Heart left ventricle (tissue), 13 donors: ENCODE measurements around the gene SGO2.

Experiments used
- POLR2A ChIP-seq, 2 donors: fragments of 450-650 bp; IDR thresholded peaks; one replicate each; pipeline ENCODE4 v1.6.1; 2017; ENCODE audit warnings: antibody characterized with exemption in 2 of 2, mild to moderate bottlenecking in 2 of 2, moderate library complexity in 2 of 2
- TF ChIP-seq, protein P1 (sequence below), 12 donors: fragments of 200-600 bp; sonication (generic) in 4 of 12; IDR thresholded peaks; one replicate each; pipeline versions ENCODE4 v1.5.0 to v1.8.0; 2018 to 2022; ENCODE audit warnings: antibody characterized with exemption in 12 of 12, mild to moderate bottlenecking in 5 of 12
- donor health status: ischemic (EF 13 %, LVEDD 7.1; RV severe dilation, severe dysfunction).
- donor health status: DM: no; HTN: yes; CAD: no.
- donor health status: DM: no; HTN: no; CAD: no.
- donor health status: ischemic (EF 25% LVEDD 6.9; RV normal size, moderate dysfunction).
- donor health status: ischemic (EF 25% LVEDD 5.7; RV mildly dilated, moderate dysfunction).
- donor health status: ischemic (EF 35%, LVEDD 5.7; RV mildly dilated, moderate dysfunction).
- donor health status: nonischemic (EF 11% LVEDD 7.7; RV severe dilation, severe dysfunction).
- donor health status: DM: yes; HTN: yes; CAD: no.
- donor health status: PGD.
- donor health status: ischemic (EF 29% LVEDD 5.4; RV normal size, mild dysfunction).
- donor health status: nonischemic (EF 23%, LVEDD 6.1; RV moderate dilation, normal function).

DNA sequence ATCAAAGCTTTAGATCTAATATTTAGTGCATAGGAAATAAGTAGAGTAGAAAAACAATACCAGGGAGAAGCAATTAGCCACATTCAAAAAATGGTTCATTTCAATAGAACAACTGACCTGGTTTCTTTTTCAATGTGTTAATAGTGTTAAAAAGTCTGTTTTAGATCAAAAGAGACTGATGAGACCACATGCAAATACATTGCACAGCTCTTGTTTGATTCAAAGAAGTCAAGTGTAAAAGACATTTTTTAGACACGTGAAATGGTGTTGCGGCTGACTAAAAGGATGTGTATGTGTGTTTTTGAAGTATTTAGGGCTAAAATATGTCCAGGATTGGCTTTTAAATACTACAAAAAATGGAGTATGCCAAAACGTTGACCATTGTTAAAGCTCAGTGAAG is 58.6 kb downstream of the SGO2 start:
- TF ChIP-seq POLR2A (IDR thresholded peaks at IDR 0.05) = no peak
- TF ChIP-seq, protein P1, sequence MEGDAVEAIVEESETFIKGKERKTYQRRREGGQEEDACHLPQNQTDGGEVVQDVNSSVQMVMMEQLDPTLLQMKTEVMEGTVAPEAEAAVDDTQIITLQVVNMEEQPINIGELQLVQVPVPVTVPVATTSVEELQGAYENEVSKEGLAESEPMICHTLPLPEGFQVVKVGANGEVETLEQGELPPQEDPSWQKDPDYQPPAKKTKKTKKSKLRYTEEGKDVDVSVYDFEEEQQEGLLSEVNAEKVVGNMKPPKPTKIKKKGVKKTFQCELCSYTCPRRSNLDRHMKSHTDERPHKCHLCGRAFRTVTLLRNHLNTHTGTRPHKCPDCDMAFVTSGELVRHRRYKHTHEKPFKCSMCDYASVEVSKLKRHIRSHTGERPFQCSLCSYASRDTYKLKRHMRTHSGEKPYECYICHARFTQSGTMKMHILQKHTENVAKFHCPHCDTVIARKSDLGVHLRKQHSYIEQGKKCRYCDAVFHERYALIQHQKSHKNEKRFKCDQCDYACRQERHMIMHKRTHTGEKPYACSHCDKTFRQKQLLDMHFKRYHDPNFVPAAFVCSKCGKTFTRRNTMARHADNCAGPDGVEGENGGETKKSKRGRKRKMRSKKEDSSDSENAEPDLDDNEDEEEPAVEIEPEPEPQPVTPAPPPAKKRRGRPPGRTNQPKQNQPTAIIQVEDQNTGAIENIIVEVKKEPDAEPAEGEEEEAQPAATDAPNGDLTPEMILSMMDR (IDR thresholded peaks at IDR 0.05) = no peak
